GM12865 (cell line): ENCODE results near the gene SPAG9.
A peak's percentile ranks its signal among the peaks of the same experiment; 100 is the strongest.
"Not testable (repeated sequence)": the region's sequence is repeated elsewhere in the genome, so short reads cannot be mapped to it uniquely, and the experiment has no call there.

ENCODE experiments used
- DNase-seq: peaks from one replicate; pipeline ENCODE4 v3.0.0; 2010; ENCODE audit warnings: low read depth
- H3K4me3 ChIP-seq: 2 replicates; pipeline ENCODE4 v1.5.1; 2011; ENCODE audit warnings: mild to moderate bottlenecking, low read depth, low read length, control low read depth
- TF ChIP-seq, protein P1 (sequence below): IDR thresholded peaks from 2 replicates; pipeline ENCODE4 v1.5.1; 2011; ENCODE audit warnings: low read length, control low read depth, low read depth, inconsistent platforms; ENCODE audit not compliant: insufficient read depth; ENCODE audit errors: missing control alignments

The SPAG9 gene

DNA sequence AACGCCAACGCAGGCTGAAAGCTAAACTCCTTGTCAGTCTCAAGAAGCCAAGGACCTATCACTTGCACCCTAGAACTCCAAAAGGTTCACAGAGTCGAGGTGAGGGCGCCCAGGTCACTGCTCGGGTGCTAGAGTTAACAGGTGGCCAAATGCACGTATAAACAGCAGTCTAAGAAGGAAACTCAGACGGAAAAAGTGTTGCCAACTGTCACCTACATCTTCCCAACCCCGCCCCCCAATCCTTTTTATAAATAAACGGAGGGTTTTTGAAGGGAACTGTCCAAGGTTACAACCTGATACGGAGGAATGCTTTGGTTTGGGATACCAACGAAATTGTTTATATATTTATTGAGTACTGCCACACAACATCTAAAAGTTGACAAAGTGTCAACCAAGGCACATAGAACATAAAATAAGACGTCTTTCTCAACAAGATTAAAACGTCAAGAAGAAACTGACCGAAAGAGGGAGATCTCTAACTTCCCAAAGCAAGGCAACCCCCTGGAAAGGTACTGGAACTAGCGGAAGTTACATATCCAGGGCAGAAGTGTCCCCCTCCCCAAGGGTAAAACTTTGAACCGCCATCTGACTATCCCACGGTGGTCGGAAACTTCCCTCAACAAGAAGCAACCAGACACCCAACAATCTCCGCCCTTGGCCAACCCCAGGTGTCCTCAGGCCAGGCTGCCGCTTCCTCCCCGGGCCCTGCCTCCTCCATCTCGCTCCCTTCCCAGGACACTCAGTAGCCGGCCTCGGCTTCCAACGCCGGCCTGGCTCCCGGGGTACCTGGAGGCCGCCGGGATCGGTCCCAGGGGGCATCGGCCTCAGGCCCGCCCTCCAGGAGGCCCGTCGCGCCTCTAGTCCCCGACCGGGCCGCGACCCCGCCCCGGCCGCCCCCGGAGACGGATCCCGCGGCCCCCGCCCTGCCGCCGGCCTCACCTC is 982 bp downstream of the SPAG9 start:
- peak; percentile 61 for DNase-seq
- peak overlapping the region; percentile 86 for H3K4me3 ChIP-seq
- TF ChIP-seq, protein P1, sequence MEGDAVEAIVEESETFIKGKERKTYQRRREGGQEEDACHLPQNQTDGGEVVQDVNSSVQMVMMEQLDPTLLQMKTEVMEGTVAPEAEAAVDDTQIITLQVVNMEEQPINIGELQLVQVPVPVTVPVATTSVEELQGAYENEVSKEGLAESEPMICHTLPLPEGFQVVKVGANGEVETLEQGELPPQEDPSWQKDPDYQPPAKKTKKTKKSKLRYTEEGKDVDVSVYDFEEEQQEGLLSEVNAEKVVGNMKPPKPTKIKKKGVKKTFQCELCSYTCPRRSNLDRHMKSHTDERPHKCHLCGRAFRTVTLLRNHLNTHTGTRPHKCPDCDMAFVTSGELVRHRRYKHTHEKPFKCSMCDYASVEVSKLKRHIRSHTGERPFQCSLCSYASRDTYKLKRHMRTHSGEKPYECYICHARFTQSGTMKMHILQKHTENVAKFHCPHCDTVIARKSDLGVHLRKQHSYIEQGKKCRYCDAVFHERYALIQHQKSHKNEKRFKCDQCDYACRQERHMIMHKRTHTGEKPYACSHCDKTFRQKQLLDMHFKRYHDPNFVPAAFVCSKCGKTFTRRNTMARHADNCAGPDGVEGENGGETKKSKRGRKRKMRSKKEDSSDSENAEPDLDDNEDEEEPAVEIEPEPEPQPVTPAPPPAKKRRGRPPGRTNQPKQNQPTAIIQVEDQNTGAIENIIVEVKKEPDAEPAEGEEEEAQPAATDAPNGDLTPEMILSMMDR, result no peak

DNA sequence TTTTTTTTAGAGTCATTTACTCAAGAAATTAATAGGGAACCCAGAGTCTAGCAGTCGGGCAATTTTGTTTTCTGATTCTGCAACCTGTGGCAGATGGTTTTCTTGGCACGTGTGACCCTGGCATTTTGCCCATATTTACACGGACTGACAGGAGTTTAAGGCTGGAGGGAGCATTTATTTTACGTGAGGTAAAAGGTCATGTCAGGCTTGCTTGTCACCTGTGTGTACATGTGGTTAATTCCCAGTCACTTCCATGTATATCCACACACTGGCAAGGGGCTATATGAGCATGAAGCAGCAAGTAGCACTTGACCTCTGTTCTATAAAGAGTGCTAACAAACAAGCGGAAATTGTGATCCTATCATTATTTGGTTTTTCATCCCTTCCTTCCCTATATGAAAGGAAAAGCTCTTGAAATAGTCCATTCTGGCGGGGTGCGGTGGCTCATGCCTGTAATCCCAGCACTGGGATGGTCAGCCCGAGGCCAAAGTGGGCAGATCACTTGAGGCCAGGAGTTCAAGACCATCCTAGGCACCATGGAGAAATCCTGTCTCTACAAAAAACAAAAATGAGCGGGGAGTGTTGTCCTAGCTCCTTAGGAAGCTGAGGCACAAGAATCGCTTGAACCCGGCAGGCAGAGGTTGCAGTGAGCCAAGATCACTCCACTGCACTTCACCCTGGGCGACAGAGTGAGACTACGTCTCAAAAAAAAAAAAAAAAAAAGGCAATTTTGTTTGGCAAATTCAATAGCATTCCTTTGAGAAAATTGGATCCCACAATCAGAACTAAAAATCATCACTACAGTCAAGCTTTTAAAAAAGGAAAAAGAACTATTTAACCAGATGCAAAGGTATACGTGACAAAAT is 2.1 kb downstream of the SPAG9 start:
- TF ChIP-seq, protein P1, result no peak
- peak overlapping the region; percentile 86 for H3K4me3 ChIP-seq
- peak; percentile 17 for DNase-seq

DNA sequence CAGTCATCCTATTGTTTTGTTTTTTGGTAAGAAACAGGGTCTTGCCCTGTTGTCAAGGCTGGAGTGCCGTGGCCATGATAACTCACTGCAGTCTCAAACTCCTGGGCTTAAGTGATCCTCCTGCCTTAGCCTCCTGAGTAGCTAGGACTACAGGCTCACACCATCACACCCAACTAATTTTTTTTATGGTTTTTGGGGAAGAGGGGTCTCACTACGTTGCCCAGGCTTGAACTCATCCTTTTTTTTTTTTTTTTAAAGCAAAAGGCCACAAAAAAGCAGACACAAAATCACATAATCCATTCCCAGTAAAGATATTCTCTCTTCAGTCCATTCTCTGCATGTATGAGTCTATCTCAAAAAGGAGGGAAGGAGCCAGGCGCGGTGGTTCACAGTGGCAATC is 5.5 kb downstream of the SPAG9 start:
- TF ChIP-seq, protein P1, result no peak
- H3K4me3 ChIP-seq, result no peak overlapping the region
- DNase-seq, result no peak

DNA sequence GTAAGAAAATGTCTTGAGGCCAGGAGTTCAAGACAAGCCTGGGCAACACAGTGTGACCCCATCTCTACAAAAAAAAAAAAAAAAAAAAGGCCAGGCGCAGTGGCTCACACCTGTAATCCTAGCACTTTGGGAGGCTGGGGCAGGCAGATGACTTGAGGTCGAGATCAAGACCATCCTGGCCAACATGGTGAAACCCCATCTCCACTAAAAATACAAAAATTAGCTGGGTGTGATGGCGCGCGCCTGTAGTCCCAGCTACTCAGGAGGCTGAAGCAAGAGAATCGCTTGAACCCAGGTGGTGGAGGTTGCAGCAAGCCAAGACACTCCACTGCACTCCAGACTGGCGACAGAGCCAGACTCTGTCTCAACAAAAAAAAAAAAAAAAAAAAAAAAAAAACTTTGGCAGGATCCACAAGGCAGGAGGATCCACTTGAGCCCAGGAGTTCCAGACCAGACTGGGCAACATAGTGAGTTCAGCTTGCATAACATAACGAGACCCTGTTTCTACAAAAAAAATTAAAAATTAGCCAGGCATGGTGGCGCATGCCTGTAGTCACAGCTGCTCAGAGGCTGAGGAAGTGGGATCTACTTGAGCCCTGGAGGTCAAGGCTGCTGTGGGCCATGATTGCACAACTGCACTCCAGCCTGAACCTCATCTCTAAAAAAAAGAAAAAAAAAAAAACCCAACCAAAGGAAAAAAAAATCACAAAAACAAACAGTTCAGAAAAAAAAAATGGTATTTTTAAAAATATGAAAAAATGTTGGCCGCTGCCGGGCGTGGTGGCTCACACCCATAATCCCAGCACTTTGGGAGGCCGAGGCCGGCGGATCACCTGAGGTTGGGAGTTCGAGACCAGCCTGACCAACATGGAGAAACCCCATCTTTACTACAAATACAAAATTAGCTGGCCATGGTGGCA is 8.1 kb downstream of the SPAG9 start:
- H3K4me3 ChIP-seq, DNase-seq: not testable (repeated sequence)

DNA sequence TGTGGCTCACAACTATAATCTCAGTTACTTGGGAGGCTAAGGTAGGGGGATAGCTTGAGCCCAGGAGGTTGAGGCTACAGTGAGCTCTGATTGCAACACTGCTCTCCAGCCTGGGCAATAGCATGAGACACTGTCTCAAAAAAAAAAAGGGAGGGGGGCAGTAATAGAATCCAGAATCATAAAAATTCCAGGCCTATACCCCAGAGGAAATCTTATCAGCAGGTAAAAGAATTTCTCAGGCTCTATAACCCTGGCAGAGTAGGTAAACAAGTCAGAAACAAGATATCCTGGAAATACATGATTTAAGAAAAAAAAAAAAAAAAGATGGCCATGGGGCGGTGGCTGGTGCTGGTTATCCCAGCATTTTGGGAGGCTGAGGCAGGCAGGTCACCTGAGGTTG is 12.9 kb downstream of the SPAG9 start:
- DNase-seq, result no peak
- TF ChIP-seq, protein P1, result no peak
- H3K4me3 ChIP-seq, result no peak overlapping the region

- H3K4me3 ChIP-seq, result no peak overlapping the region
- TF ChIP-seq, protein P1, result no peak
- DNase-seq, result no peak
These were observed 17.2 kb downstream of the SPAG9 start for GRCh38 chr17:51103451-51103850.
